ENCODE results near the gene ZNF827.

Gene ZNF827

DNA sequence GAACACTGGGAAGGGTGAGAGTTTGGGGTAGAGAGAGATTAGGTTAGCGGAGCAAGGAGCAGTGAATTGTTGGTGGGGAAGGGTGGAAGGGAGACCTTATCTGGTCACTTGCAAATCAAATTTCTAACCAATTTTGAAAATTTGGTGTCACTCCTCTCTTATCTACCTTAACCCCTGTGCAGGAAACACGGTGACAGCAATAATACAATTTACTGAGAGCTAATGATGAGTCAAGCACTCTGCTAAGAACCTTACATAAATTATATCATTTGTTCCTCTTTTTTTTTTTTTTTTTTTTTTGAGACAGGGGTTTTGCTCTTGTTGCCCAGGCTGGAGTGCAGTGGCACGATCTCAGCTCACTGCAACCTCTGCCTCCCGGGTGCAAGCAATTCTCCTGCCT, 142.3 kb downstream of the ZNF827 start:
- DNase-seq (ENCODE audit: low spot score) (no peak), ATAC-seq (ENCODE audit: low read depth) (no peak)
- Histone ChIP-seq H3K27me3 (ENCODE audit: insufficient read depth, poor library complexity, severe bottlenecking) (no peaks in the 10 kb centered on the region), H3K4me3 (ENCODE audit: severe bottlenecking) (no peak overlapping the region), H3K36me3 (ENCODE audit: low read depth) (no peaks in the 10 kb centered on the region), H3K4me1 (ENCODE audit: insufficient read depth, poor library complexity, severe bottlenecking) (peaks cover 12% of the 10 kb centered on the region), H3K27ac (ENCODE audit: poor library complexity, severe bottlenecking) (no peak overlapping the region), H3K9me3 (ENCODE audit: severe bottlenecking) (no peaks in the 10 kb centered on the region)
- TF ChIP-seq CTCF (IDR thresholded peaks at IDR 0.05; ENCODE audit: poor library complexity, severe bottlenecking): no peak

DNA sequence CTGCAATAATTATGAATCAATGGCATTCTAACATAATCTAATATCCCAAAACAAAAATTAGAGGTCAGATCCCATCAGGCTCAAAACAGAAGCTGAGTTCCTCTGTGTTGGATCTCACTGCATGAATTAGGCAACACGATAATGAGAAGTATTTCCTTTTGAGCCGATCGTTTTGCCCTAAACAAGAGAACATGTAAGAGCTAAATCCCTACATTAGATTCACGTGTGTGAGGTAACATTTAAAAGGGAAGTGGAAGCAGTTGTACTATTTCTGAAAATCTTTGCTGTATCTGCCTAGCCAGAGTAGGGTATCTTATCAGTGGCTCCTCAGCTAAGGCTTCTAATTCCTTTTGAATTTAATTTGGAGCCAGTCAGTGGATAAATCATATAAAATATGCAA, 143.1 kb downstream of the ZNF827 start:
- Histone ChIP-seq H3K4me1 (ENCODE audit: insufficient read depth, poor library complexity, severe bottlenecking) (peaks cover 12% of the 10 kb centered on the region), H3K4me3 (ENCODE audit: severe bottlenecking) (no peak overlapping the region), H3K36me3 (ENCODE audit: low read depth) (no peaks in the 10 kb centered on the region), H3K27ac (ENCODE audit: poor library complexity, severe bottlenecking) (no peak overlapping the region), H3K27me3 (ENCODE audit: insufficient read depth, poor library complexity, severe bottlenecking) (no peaks in the 10 kb centered on the region), H3K9me3 (ENCODE audit: severe bottlenecking) (no peaks in the 10 kb centered on the region)
- no peak for ATAC-seq (ENCODE audit: low read depth)
- no peak for TF ChIP-seq CTCF (IDR thresholded peaks at IDR 0.05; ENCODE audit: poor library complexity, severe bottlenecking)
- DNase-seq (ENCODE audit: low spot score): no peak

- no peaks in the 10 kb centered on the region for H3K9me3 ChIP-seq (ENCODE audit: severe bottlenecking)
- no peaks in the 10 kb centered on the region for H3K27me3 ChIP-seq (ENCODE audit: insufficient read depth, poor library complexity, severe bottlenecking)
- H3K27ac ChIP-seq (ENCODE audit: poor library complexity, severe bottlenecking): no peak overlapping the region
- no peak for TF ChIP-seq CTCF (IDR thresholded peaks at IDR 0.05; ENCODE audit: poor library complexity, severe bottlenecking)
- no peak overlapping the region for H3K4me3 ChIP-seq (ENCODE audit: severe bottlenecking)
- no peak for ATAC-seq (ENCODE audit: low read depth)
- no peak for DNase-seq (ENCODE audit: low spot score)
- peaks cover 7% of the 10 kb centered on the region for H3K4me1 ChIP-seq (ENCODE audit: insufficient read depth, poor library complexity, severe bottlenecking)
- no peaks in the 10 kb centered on the region for H3K36me3 ChIP-seq (ENCODE audit: low read depth)
Measured at GRCh38 chr4:145792429-145792828, 146.2 kb downstream of the ZNF827 start.

DNA sequence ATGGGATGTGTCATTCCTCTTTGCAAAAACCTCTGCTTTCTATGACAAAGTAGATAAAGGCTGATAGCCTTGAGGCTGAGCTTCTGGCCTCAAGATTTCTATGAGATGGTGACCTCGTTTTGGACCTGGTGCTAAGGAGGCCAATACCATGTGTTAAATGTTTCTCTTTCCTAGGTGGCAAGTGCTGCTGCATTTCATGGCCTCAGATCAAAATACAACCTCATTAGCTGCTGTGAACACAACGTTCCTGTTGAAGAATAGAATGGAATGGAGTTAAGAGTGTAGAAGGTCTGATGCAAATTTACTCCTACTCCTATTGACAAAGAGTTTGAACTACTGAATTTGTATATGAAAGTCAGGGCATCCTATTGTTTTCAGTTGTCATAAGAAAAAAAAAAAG, 146.6 kb downstream of the ZNF827 start:
- H3K36me3 ChIP-seq (ENCODE audit: low read depth): no peaks in the 10 kb centered on the region
- no peak overlapping the region for H3K27ac ChIP-seq (ENCODE audit: poor library complexity, severe bottlenecking)
- H3K4me3 ChIP-seq (ENCODE audit: severe bottlenecking): no peak overlapping the region
- H3K4me1 ChIP-seq (ENCODE audit: insufficient read depth, poor library complexity, severe bottlenecking): peaks cover 3% of the 10 kb centered on the region
- H3K9me3 ChIP-seq (ENCODE audit: severe bottlenecking): no peaks in the 10 kb centered on the region
- no peaks in the 10 kb centered on the region for H3K27me3 ChIP-seq (ENCODE audit: insufficient read depth, poor library complexity, severe bottlenecking)
- no peak for TF ChIP-seq CTCF (IDR thresholded peaks at IDR 0.05; ENCODE audit: poor library complexity, severe bottlenecking)
- DNase-seq (ENCODE audit: low spot score) (no peak), ATAC-seq (ENCODE audit: low read depth) (no peak)

- DNase-seq (ENCODE audit: low spot score): no peak
Measured at GRCh38 chr4:145788755-145789154, 149.9 kb downstream of the ZNF827 start.

More at GRCh38 chr4:145788755-145789154, 149.9 kb downstream of the ZNF827 start:
- H3K4me3 ChIP-seq (ENCODE audit: severe bottlenecking): no peak overlapping the region
- no peaks in the 10 kb centered on the region for H3K36me3 ChIP-seq (ENCODE audit: low read depth)
- H3K9me3 ChIP-seq (ENCODE audit: severe bottlenecking): no peaks in the 10 kb centered on the region
- H3K27ac ChIP-seq (ENCODE audit: poor library complexity, severe bottlenecking): no peak overlapping the region
- ATAC-seq (ENCODE audit: low read depth): no peak
- no peak for TF ChIP-seq CTCF (IDR thresholded peaks at IDR 0.05; ENCODE audit: poor library complexity, severe bottlenecking)
- H3K4me1 ChIP-seq (ENCODE audit: insufficient read depth, poor library complexity, severe bottlenecking): no peaks in the 10 kb centered on the region
- H3K27me3 ChIP-seq (ENCODE audit: insufficient read depth, poor library complexity, severe bottlenecking): no peaks in the 10 kb centered on the region

All from RWPE2 (cell line).